ENCODE data around the gene NF1. TPM values are rescaled to one million over a fixed set of nuclear protein-coding genes. Genes with fewer than 3 reads are reported as not detected.

The NF1 gene
- total RNA-seq, 2 donors from 2014 or later, result 38.5 to 49.1 TPM

GRCh38 chr17:31068291-31068690 lies 26.5 kb upstream of the NF1 start:
- H3K27me3 ChIP-seq, result no peaks in the 10 kb centered on the region
- peak; percentile 64 for DNase-seq
- H3K4me3 ChIP-seq, result no peak overlapping the region
- intact Hi-C loops (cut with DNase I), result no loop called here
- H3K36me3 ChIP-seq, result no peaks in the 10 kb centered on the region
- no peak overlapping the region for H3K9ac ChIP-seq (ENCODE audit: low read depth in 2 of 2, low read length in 2 of 2)
- H3K9me3 ChIP-seq, result no peaks in the 10 kb centered on the region
- H3K4me1 ChIP-seq, result no peaks in the 10 kb centered on the region
- no peak for TF ChIP-seq CTCF (IDR thresholded peaks at IDR 0.05)
- peak overlapping the region; percentile 35 for H3K27ac ChIP-seq

DNA sequence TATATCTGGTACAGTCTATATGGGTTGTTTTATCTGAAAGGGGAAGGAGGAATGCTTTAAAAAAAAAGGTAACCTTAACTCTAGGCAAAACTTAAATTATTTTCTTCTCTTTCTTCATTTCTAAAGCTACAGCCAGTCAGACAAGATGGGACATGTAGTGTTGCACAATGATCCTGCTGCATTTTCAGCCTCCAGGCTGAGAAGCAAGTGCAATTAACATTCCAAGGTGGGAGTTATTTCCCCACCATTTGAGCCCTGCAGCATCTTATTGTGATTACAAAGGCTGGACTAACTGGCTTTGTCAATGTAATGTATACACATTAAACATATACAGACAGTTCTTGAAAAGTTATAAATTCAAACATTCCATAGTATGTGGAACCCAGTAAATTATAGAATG lies 22.6 kb upstream of the NF1 start:
- Histone ChIP-seq H3K4me3 (no peak overlapping the region), H3K4me1 (no peaks in the 10 kb centered on the region), H3K9ac (ENCODE audit: low read depth in 2 of 2, low read length in 2 of 2) (no peak overlapping the region), H3K9me3 (no peaks in the 10 kb centered on the region), H3K27me3 (no peaks in the 10 kb centered on the region), H3K36me3 (no peaks in the 10 kb centered on the region), H3K27ac (no peak overlapping the region)
- no peak for TF ChIP-seq CTCF (IDR thresholded peaks at IDR 0.05)
- intact Hi-C loops (cut with DNase I), result no loop called here
- no peak for DNase-seq

GRCh38 chr17:31073411-31073810 lies 21.4 kb upstream of the NF1 start:
- Histone ChIP-seq H3K27me3 (no peaks in the 10 kb centered on the region), H3K27ac (no peak overlapping the region), H3K4me1 (no peaks in the 10 kb centered on the region), H3K9me3 (no peaks in the 10 kb centered on the region), H3K36me3 (no peaks in the 10 kb centered on the region), H3K4me3 (no peak overlapping the region), H3K9ac (ENCODE audit: low read depth in 2 of 2, low read length in 2 of 2) (no peak overlapping the region)
- no peak for TF ChIP-seq CTCF (IDR thresholded peaks at IDR 0.05)
- intact Hi-C loops (cut with DNase I), result no loop called here
- DNase-seq, result peak; percentile 55

- Histone ChIP-seq H3K27me3 (no peaks in the 10 kb centered on the region), H3K4me1 (no peaks in the 10 kb centered on the region), H3K27ac (no peak overlapping the region), H3K9me3 (no peaks in the 10 kb centered on the region), H3K36me3 (no peaks in the 10 kb centered on the region), H3K4me3 (no peak overlapping the region), H3K9ac (ENCODE audit: low read depth in 2 of 2, low read length in 2 of 2) (no peak overlapping the region)
- TF ChIP-seq CTCF (IDR thresholded peaks at IDR 0.05), result no peak
- intact Hi-C loops (cut with DNase I), result no loop called here
- DNase-seq, result no peak
Observed at GRCh38 chr17:31074772-31075555, 19.8 kb upstream of the NF1 start.

GRCh38 chr17:31078290-31078689 lies 16.5 kb upstream of the NF1 start:
- intact Hi-C loops (cut with DNase I), result no loop called here
- no peaks in the 10 kb centered on the region for H3K4me1 ChIP-seq
- no peak for DNase-seq

More at GRCh38 chr17:31078290-31078689, 16.5 kb upstream of the NF1 start:
- TF ChIP-seq CTCF (IDR thresholded peaks at IDR 0.05), result no peak
- Histone ChIP-seq H3K4me3 (no peak overlapping the region), H3K9ac (ENCODE audit: low read depth in 2 of 2, low read length in 2 of 2) (no peak overlapping the region), H3K27me3 (no peaks in the 10 kb centered on the region), H3K9me3 (no peaks in the 10 kb centered on the region), H3K36me3 (no peaks in the 10 kb centered on the region), H3K27ac (no peak overlapping the region)

Data from colonic mucosa (tissue), 4 donors.